Transverse colon (tissue), 4 donors: ENCODE measurements around the gene CIC. TPM values are rescaled to one million over a fixed set of nuclear protein-coding genes. Genes with fewer than 3 reads are reported as not detected.

Experiments used
- DNase-seq: peaks from one replicate; pipeline ENCODE4 v3.0.0-alpha.2; 2019
- H3K27ac ChIP-seq, 4 donors: fragments of 200-600 bp; sonication (generic); 2 replicates each; pipeline ENCODE4 v1.5.1; 2016 to 2018; ENCODE audit warnings: inconsistent platforms in 4 of 4
- H3K27me3 ChIP-seq: fragments of 200-600 bp; sonication (generic); 2 replicates; pipeline ENCODE4 v1.5.1; 2017; ENCODE audit warnings: inconsistent platforms
- H3K36me3 ChIP-seq, 4 donors: fragments of 200-600 bp; sonication (generic); 2 replicates each; pipeline ENCODE4 v1.5.1; 2017 to 2019; ENCODE audit warnings: inconsistent platforms in 4 of 4
- H3K4me1 ChIP-seq, 4 donors: fragments of 200-600 bp; sonication (generic); 2 replicates each; pipeline ENCODE4 v1.5.1; 2017 to 2020; ENCODE audit warnings: inconsistent platforms in 4 of 4
- H3K4me3 ChIP-seq, 4 donors: fragments of 200-600 bp; sonication (generic); 1 replicate in 1 of 4; 2 replicates in 3 of 4; pipeline versions ENCODE4 v1.5.1 to v1.6.1; 2017 to 2019; ENCODE audit warnings: inconsistent platforms in 4 of 4
- H3K9me3 ChIP-seq, 2 donors: fragments of 200-600 bp; sonication (generic); 2 replicates each; pipeline ENCODE4 v1.5.1; 2017 to 2019; ENCODE audit warnings: inconsistent platforms in 2 of 2
- CTCF ChIP-seq, 5 experiments: fragments of 200-600 bp in 3 of 5; fragments of 450-650 bp in 2 of 5; sonication (generic) in 3 of 5; IDR thresholded peaks; 1 replicate in 2 of 5; 2 replicates in 3 of 5; pipeline ENCODE4 v1.5.1; 2016 to 2017; ENCODE audit warnings: antibody characterized with exemption in 5 of 5, inconsistent platforms in 3 of 5, mild to moderate bottlenecking in 2 of 5, moderate library complexity in 1 of 5
- EP300 ChIP-seq: sonication (generic); formaldehyde crosslinking; IDR thresholded peaks from one replicate; pipeline ENCODE4 v1.6.1; 2017; ENCODE audit warnings: antibody characterized with exemption, low read depth
- POLR2A ChIP-seq: fragments of 450-650 bp; IDR thresholded peaks from one replicate; pipeline ENCODE4 v1.6.1; 2016; ENCODE audit warnings: antibody characterized with exemption, mild to moderate bottlenecking, moderate library complexity
- POLR2AphosphoS5 ChIP-seq, 3 donors: sonication (generic); formaldehyde crosslinking; IDR thresholded peaks; one replicate each; pipeline ENCODE4 v1.6.1; 2016; ENCODE audit warnings: antibody characterized with exemption in 3 of 3
- WGBS, 2 donors: methylation state at CpG; one replicate each; pipeline ENCODE4 v1.1.5; 2018; ENCODE audit warnings: low coverage in 1 of 2; 5-methylcytosine and 5-hydroxymethylcytosine counted together
- in situ Hi-C, 4 donors: fragments of 200-750 bp; cut with MboI; loops; one replicate each; pipeline versions ENCODE4 v1.15.0 to v1.15.1; 2017; ENCODE audit warnings: low sequenced_read_pairs in 3 of 4, low pct_ligation_motif_present in 1 of 4, low pct_unique_long_range_greater_than_20kb in 1 of 4
- intact Hi-C: fragments of 100-400 bp; cut with DNase I; formaldehyde crosslinking; loops from one replicate; pipeline ENCODE4 v1.15.1; 2023; ENCODE audit warnings: low total_unique reads
- total RNA-seq, 4 donors: library from RNA; depleted of rRNA; stranded (reverse); fragments of >200 nt; gene quantifications; one replicate each; pipeline ENCODE4 v1.1.0, GENCODE V29; 2016

CIC gene
- total RNA-seq, 4 donors from 2014 or later = 35.1 to 96.5 (median 43.6) TPM

GRCh38 chr19:42301646-42302203 is 32.7 kb downstream of the CIC start, which contains the start of gene PRR19:
PRR19 (plus strand) TSS chr19:42302132; CDS start chr19:42309585, 7,453 bp downstream.
- peaks cover 3 to 17% (median 7%) of the 10 kb centered on the region in 4 donors for H3K4me1 ChIP-seq
- TF ChIP-seq POLR2AphosphoS5 (IDR thresholded peaks at IDR 0.05) (no peak), POLR2A (no peak), CTCF (IDR thresholded peaks at IDR 0.05) (no peak), EP300 (no peak)
- intact Hi-C loops (no loop called here), in situ Hi-C loops (loop anchor here in 2 of 4 donors (25.0 kb wide), 1 partner anchor 189 kb away; no protein-coding TSS in a partner anchor)
- peak within 1 kb of the TSS; percentile 26 to 63 (median 51) for H3K4me3 ChIP-seq
- H3K27ac ChIP-seq = peak within 1 kb of the TSS; percentile 59 to 72 (median 70)
- DNase-seq = peak; percentile 48
- H3K9me3 ChIP-seq = no peaks in the 10 kb centered on the region
- no peaks in the 10 kb centered on the region for H3K36me3 ChIP-seq
- WGBS, 2 donors = 12 to 80% methylated on average over 1 to 20 of the region's 21 CpGs
- no peaks in the 10 kb centered on the region for H3K27me3 ChIP-seq

- no peaks in the 10 kb centered on the region for H3K9me3 ChIP-seq
- H3K4me3 ChIP-seq = peak overlapping the region in 1 of 4 donors; percentile 63
- intact Hi-C loops (no loop called here), in situ Hi-C loops (loop anchor here in 2 of 4 donors (25.0 kb wide), 1 partner anchor 191 kb away; no protein-coding TSS in a partner anchor)
- WGBS, 2 donors = 70 to 78% methylated on average over 4 to 11 of the region's 11 CpGs
- no peaks in the 10 kb centered on the region for H3K36me3 ChIP-seq
- DNase-seq = no peak
- H3K27me3 ChIP-seq = no peaks in the 10 kb centered on the region
- H3K4me1 ChIP-seq = peaks cover 3 to 17% (median 7%) of the 10 kb centered on the region in 4 donors
- TF ChIP-seq POLR2AphosphoS5 (IDR thresholded peaks at IDR 0.05) (no peak), CTCF (IDR thresholded peaks at IDR 0.05) (no peak), POLR2A (no peak), EP300 (no peak)
- H3K27ac ChIP-seq = peak overlapping the region in 1 of 4 donors; percentile 71
Observed at GRCh38 chr19:42303101-42303464, 34.0 kb downstream of the CIC start.

GRCh38 chr19:42303876-42304275 is 34.8 kb downstream of the CIC start:
- Histone ChIP-seq H3K4me1 (peaks cover 3 to 17% (median 7%) of the 10 kb centered on the region in 4 donors), H3K27me3 (no peaks in the 10 kb centered on the region), H3K4me3 (no peak overlapping the region), H3K27ac (no peak overlapping the region), H3K36me3 (no peaks in the 10 kb centered on the region), H3K9me3 (no peaks in the 10 kb centered on the region)
- in situ Hi-C loops = loop anchor here in 2 of 4 donors (25.0 kb wide), 1 partner anchor 192 kb away; no protein-coding TSS in a partner anchor
- intact Hi-C loops = no loop called here
- TF ChIP-seq POLR2A = no peak
- 70 to 82% methylated on average over 7 to 8 of the region's 8 CpGs for WGBS, 2 donors
- DNase-seq = no peak

GRCh38 chr19:42306646-42307045 is 37.6 kb downstream of the CIC start:
- in situ Hi-C loops = loop anchor here in 2 of 4 donors (25.0 kb wide), 1 partner anchor 194 kb away; no protein-coding TSS in a partner anchor
- WGBS, 2 donors = 90 to 93% methylated on average over 11 to 22 of the region's 22 CpGs

More at GRCh38 chr19:42306646-42307045, 37.6 kb downstream of the CIC start:
- Histone ChIP-seq H3K27ac (no peak overlapping the region), H3K9me3 (no peaks in the 10 kb centered on the region), H3K27me3 (peaks cover 5% of the 10 kb centered on the region), H3K4me1 (peaks cover 2 to 12% (median 3%) of the 10 kb centered on the region in 4 donors), H3K4me3 (no peak overlapping the region), H3K36me3 (no peaks in the 10 kb centered on the region)
- intact Hi-C loops = no loop called here
- no peak for DNase-seq
- TF ChIP-seq POLR2A (no peak), POLR2AphosphoS5 (IDR thresholded peaks at IDR 0.05) (no peak), EP300 (no peak), CTCF (IDR thresholded peaks at IDR 0.05) (no peak)
